NB4 (cell line): ENCODE results near the gene PPARGC1A.

Source experiments
- DNase-seq: peaks from one replicate; pipeline ENCODE4 v3.0.0; 2010; ENCODE audit warnings: low read depth
- H3K4me3 ChIP-seq: one replicate; pipeline ENCODE4 v1.5.1; 2011; ENCODE audit warnings: mild to moderate bottlenecking, low read depth, low read length, moderate library complexity
- MYC ChIP-seq: IDR thresholded peaks from 2 replicates; pipeline ENCODE4 v1.6.1; 2011; ENCODE audit warnings: low read depth, low read length
- POLR2A ChIP-seq: IDR thresholded peaks from 2 replicates; pipeline ENCODE4 v1.6.1; 2011; ENCODE audit warnings: mild to moderate bottlenecking; ENCODE audit not compliant: insufficient read length; ENCODE audit errors: extremely low read depth
- TF ChIP-seq, protein P1 (sequence below): IDR thresholded peaks from 2 replicates; pipeline ENCODE4 v1.6.1; 2011; ENCODE audit warnings: low read depth, low read length
- TF ChIP-seq, protein P2 (sequence below): IDR thresholded peaks from one replicate; pipeline ENCODE4 v1.5.1; 2012; ENCODE audit warnings: low read depth, low read length

Gene PPARGC1A

DNA sequence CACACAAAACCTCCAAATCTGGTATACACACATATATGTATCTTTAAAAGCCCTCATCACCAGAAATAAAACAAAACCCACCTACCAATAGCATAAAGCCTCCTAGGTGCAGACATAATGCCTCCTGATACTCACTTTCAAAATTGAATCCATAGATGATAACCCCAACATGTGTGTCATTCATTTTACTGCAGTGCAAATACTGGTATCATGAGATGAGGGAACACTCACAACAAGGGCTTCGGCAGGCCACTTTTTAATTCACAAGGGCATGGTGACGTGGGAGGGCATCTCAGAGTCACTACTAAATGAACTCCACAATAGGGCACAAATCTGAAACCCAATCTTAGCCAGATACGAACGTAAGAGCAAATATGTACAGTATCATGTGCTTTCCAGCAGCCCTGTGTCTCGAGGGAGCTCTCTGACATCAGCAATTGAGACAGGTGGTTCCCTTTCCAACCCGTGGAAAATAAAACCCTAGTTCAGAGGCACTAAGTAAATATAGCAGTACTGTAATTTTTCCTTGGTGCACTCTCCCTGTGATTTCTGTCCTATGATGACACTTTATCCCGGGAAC is 14.1 kb upstream of the PPARGC1A start:
- TF ChIP-seq POLR2A (no peak), MYC (no peak)
- TF ChIP-seq, protein P1, sequence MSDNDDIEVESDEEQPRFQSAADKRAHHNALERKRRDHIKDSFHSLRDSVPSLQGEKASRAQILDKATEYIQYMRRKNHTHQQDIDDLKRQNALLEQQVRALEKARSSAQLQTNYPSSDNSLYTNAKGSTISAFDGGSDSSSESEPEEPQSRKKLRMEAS = no peak
- TF ChIP-seq, protein P2, sequence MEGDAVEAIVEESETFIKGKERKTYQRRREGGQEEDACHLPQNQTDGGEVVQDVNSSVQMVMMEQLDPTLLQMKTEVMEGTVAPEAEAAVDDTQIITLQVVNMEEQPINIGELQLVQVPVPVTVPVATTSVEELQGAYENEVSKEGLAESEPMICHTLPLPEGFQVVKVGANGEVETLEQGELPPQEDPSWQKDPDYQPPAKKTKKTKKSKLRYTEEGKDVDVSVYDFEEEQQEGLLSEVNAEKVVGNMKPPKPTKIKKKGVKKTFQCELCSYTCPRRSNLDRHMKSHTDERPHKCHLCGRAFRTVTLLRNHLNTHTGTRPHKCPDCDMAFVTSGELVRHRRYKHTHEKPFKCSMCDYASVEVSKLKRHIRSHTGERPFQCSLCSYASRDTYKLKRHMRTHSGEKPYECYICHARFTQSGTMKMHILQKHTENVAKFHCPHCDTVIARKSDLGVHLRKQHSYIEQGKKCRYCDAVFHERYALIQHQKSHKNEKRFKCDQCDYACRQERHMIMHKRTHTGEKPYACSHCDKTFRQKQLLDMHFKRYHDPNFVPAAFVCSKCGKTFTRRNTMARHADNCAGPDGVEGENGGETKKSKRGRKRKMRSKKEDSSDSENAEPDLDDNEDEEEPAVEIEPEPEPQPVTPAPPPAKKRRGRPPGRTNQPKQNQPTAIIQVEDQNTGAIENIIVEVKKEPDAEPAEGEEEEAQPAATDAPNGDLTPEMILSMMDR = no peak
- peak; percentile 4 for DNase-seq
- no peak overlapping the region for H3K4me3 ChIP-seq

DNA sequence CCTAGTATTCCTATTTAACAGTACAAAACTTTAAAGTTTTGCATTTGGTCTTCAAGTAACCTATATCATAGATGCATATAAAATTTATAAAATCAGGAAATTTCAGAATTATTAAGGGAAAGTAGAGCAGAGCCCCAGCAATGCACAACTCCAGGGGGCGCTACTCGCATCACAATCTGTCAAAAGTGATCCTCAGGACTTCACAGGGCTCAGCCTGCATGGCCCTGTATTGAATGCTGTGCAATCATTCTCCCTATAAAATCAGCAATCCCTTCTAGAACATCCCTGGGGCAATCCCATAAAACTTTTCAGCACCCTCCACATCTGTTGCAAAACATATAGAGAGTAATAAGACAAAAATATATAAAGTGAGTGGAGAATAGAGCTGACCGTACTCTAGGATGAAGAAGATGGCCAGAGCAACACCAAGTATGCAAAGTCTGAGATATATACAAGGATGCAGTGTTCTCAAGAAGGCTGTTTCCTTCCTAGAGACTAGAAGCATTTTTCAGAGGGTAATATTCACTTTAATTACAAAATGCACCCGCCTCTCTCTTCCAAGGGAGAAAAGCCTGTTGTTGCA is 12.5 kb upstream of the PPARGC1A start:
- peak; percentile 15 for DNase-seq
- H3K4me3 ChIP-seq = no peak overlapping the region
- no peak for TF ChIP-seq MYC
- no peak for TF ChIP-seq POLR2A
- TF ChIP-seq, protein P1 = no peak
- TF ChIP-seq, protein P2 = peak; percentile 28

DNA sequence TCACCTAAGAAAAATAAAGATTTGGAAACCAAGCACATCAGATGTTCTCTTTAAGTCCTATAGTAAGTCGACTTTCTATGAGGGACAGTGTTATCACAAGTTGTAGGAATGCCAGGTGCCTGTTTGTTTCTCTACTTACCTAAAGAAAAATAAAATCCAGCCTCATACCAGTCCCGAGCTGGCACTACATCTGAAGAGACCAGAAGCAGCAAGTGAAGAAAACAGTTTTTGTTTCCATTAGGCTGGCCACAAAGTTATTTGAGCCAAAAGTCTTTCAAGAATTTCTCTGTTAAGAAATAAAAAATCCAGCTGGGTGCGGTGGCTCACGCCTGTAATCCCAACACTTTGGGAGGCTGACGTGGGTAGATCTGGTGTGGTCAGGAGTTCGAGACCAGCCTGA is 10.8 kb upstream of the PPARGC1A start:
- DNase-seq = no peak

DNA sequence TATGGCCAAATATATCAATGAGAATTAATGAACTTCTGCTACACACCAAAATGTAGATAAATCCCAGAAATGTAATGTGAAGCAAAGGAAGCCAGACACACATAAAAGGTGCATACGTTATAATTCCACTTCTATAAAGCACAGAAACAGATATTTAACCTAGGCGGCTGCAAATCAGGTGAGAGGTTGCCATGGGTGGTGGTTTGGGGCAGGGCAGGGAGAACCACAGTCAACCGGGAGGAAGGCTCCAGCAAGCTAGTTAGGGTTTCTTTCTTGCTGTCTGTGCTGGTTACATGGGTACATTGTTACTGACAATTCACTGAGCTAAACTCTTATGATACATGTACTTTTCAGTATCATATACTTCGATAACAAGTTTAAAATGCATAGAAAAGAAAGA is 9.7 kb upstream of the PPARGC1A start:
- DNase-seq = no peak
- no peak overlapping the region for H3K4me3 ChIP-seq

More for the DNA sequence above, 10.8 kb upstream of the PPARGC1A start:
- H3K4me3 ChIP-seq = no peak overlapping the region
- TF ChIP-seq, protein P2 = no peak
- TF ChIP-seq, protein P1 = no peak
- TF ChIP-seq POLR2A (no peak), MYC (no peak)

DNA sequence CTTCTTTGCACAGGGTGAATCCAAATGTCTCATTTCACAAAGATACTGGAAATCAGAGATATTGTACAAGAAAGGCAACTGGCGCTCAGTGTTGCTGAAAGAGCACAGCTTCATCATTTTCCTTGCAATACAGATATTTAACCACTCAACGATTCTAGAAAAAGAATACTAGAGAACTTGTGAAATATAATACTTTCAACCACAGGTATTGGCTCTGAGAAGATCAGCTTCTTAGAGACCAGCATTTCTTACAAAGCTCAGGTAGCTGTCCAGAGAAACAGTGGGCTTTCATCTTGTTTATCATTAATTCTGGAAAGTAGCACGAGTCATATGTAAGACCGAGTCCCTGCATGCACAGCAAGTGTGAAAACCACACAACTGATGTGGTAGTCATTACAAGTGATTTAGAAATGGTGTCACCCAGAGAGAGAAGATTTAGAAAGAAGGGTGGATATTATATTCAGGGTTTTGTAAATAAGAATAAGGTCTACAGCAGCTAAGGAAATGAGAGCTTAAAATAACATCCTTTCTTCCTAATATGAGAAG is 7.8 kb upstream of the PPARGC1A start:
- no peak for DNase-seq
- no peak overlapping the region for H3K4me3 ChIP-seq
- TF ChIP-seq POLR2A = no peak
- no peak for TF ChIP-seq MYC
- TF ChIP-seq, protein P2 = no peak
- TF ChIP-seq, protein P1 = no peak

More for the DNA sequence above, 9.7 kb upstream of the PPARGC1A start:
- TF ChIP-seq POLR2A (no peak), MYC (no peak)
- TF ChIP-seq, protein P1 = no peak
- TF ChIP-seq, protein P2 = no peak
